ENCODE results near the gene MROH2B. TPM values are rescaled to one million over a fixed set of nuclear protein-coding genes. Genes with fewer than 3 reads are reported as not detected.

The MROH2B gene
- total RNA-seq, 1 experiment from 2014 or later, result not detected

DNA sequence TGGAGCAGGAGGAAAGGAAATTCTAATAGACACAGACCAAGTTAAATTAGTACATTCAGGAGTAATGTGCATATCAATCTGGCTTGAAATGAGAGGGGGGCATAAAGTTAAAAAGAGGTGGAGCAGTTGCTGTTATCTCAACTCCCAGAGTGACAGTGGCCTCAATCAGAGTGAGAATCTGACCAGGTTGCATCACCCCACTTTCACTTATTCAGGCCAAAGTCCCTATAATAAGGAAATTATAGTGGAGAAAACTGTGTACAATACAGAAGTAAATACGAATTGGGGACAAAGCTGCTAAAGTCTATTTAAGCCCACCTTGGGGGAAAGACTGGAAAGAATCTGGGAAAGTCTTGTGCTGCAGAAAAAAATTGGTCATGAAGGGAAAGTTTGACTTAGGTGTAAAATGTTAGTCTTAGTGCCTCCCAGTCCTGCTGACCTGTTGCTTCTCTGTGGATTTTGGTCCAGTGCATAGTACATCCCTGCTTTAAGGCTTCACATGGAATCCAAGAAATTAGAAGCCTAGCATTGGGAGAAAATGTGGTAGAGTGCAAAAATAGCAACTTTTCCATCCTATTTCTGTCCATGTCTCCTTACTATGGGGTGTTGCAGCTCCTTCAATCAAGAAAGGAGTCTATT is 27.9 kb downstream of the MROH2B start:
- no peak for TF ChIP-seq SRF (IDR thresholded peaks at IDR 0.05; ENCODE audit: low read depth)
- no peak for TF ChIP-seq EGR1 (IDR thresholded peaks at IDR 0.05; ENCODE audit: low read depth)
- TF ChIP-seq ZNF274 (IDR thresholded peaks at IDR 0.05; ENCODE audit: low read depth, low read length), result no peak
- no peak for DNase-seq (ENCODE audit: low read depth, low spot score)
- Histone ChIP-seq H3K79me2 (ENCODE audit: insufficient read depth, low read length) (no peaks in the 10 kb centered on the region), H3K9me3 (ENCODE audit: control insufficient read depth in 1 of 2, insufficient read depth in 1 of 2, low read depth in 1 of 2, low read length in 2 of 2) (no peaks in the 10 kb centered on the region), H3K9ac (ENCODE audit: low read length) (no peak overlapping the region), H3K4me1 (ENCODE audit: control insufficient read depth in 1 of 2, insufficient read depth in 2 of 2, low read length in 2 of 2) (no peaks in the 10 kb centered on the region), H3K27ac (ENCODE audit: low read depth, low read length) (no peak overlapping the region), H3K9me2 (ENCODE audit: insufficient read depth) (no peaks in the 10 kb centered on the region), H2AFZ (ENCODE audit: low read depth, low read length, poor library complexity, severe bottlenecking) (no peak overlapping the region), H3K4me2 (ENCODE audit: low read length) (no peak overlapping the region), H4K20me1 (ENCODE audit: insufficient read depth) (no peaks in the 10 kb centered on the region), H3K27me3 (ENCODE audit: insufficient read depth, low read length) (peaks cover 3% of the 10 kb centered on the region; the same call in 1 of the 2 replicates), H3K36me3 (ENCODE audit: control insufficient read depth in 1 of 2, insufficient read depth in 2 of 2, low read length in 2 of 2) (no peaks in the 10 kb centered on the region), H3K4me3 (replicated peaks in 1 of 2; ENCODE audit: low read depth in 1 of 2, low read length in 2 of 2) (no peak overlapping the region)
- intact Hi-C loops (cut with micrococcal nuclease), result no loop called here
- BruUV-seq (replicated peaks), result no TSS peak
- ChIA-PET RAD21 (ENCODE audit: low non-redundant PET in 1 of 2, low total read pairs in 2 of 2, uncharacterized antibody in 2 of 2, unreplicated experiment in 2 of 2) (no interaction called here), POLR2A (no interaction called here), CTCF (no interaction called here)
- ATAC-seq, result no peak

DNA sequence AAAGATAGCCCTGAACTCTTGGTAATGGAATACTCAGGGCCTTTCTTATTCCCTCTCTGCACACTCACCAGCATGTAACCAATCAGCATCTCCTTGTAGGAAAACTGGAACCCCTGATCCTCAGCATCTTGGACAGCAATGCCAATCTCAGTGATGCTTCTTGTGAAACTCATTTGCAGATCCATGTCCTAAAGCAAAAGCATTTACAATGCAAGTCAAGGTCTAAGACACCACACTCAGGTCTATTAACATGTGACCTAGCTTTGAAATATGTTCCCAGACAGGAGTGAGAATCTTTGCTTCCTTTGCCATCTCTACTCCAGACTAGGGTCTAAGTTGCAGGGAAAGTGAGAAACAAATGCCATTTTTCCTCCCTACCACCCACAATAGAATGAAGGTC is 38.2 kb downstream of the MROH2B start:
- Histone ChIP-seq H3K27me3 (ENCODE audit: insufficient read depth, low read length) (no peaks in the 10 kb centered on the region), H3K9me3 (ENCODE audit: control insufficient read depth in 1 of 2, insufficient read depth in 1 of 2, low read depth in 1 of 2, low read length in 2 of 2) (no peaks in the 10 kb centered on the region), H3K4me2 (ENCODE audit: low read length) (no peak overlapping the region), H3K9ac (ENCODE audit: low read length) (no peak overlapping the region), H2AFZ (ENCODE audit: low read depth, low read length, poor library complexity, severe bottlenecking) (no peak overlapping the region), H3K4me1 (ENCODE audit: control insufficient read depth in 1 of 2, insufficient read depth in 2 of 2, low read length in 2 of 2) (no peaks in the 10 kb centered on the region), H4K20me1 (ENCODE audit: insufficient read depth) (no peaks in the 10 kb centered on the region; the same call in 1 of the 2 replicates), H3K9me2 (ENCODE audit: insufficient read depth) (no peaks in the 10 kb centered on the region), H3K79me2 (ENCODE audit: insufficient read depth, low read length) (no peaks in the 10 kb centered on the region), H3K4me3 (replicated peaks in 1 of 2; ENCODE audit: low read depth in 1 of 2, low read length in 2 of 2) (no peak overlapping the region), H3K27ac (ENCODE audit: low read depth, low read length) (no peak overlapping the region), H3K36me3 (ENCODE audit: control insufficient read depth in 1 of 2, insufficient read depth in 2 of 2, low read length in 2 of 2) (no peaks in the 10 kb centered on the region)
- BruUV-seq (replicated peaks), result no TSS peak
- ATAC-seq, result no peak
- ChIA-PET CTCF (no interaction called here), POLR2A (no interaction called here), RAD21 (ENCODE audit: low non-redundant PET in 1 of 2, low total read pairs in 2 of 2, uncharacterized antibody in 2 of 2, unreplicated experiment in 2 of 2) (no interaction called here)
- TF ChIP-seq CEBPB (IDR thresholded peaks at IDR 0.05; ENCODE audit: low read depth), result no peak
- TF ChIP-seq JUND (IDR thresholded peaks at IDR 0.05), result no peak
- no peak for TF ChIP-seq ZFX (IDR thresholded peaks at IDR 0.05)
- TF ChIP-seq RAD21 (IDR thresholded peaks at IDR 0.05; ENCODE audit: low read depth), result no peak
- no peak for TF ChIP-seq EZH2 (IDR thresholded peaks at IDR 0.05)
- TF ChIP-seq, protein P1, sequence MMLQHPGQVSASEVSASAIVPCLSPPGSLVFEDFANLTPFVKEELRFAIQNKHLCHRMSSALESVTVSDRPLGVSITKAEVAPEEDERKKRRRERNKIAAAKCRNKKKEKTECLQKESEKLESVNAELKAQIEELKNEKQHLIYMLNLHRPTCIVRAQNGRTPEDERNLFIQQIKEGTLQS (IDR thresholded peaks at IDR 0.05), result no peak
- no peak for TF ChIP-seq SP1 (IDR thresholded peaks at IDR 0.05; ENCODE audit: low read depth)
- no peak for TF ChIP-seq POLR2AphosphoS5 (IDR thresholded peaks at IDR 0.05; ENCODE audit: low read depth, low read length)
- TF ChIP-seq, protein P2, sequence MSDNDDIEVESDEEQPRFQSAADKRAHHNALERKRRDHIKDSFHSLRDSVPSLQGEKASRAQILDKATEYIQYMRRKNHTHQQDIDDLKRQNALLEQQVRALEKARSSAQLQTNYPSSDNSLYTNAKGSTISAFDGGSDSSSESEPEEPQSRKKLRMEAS (IDR thresholded peaks at IDR 0.05), result no peak
- no peak for TF ChIP-seq CBX3 (IDR thresholded peaks at IDR 0.05; ENCODE audit: low read depth)
- no peak for TF ChIP-seq ELF1 (IDR thresholded peaks at IDR 0.05; ENCODE audit: borderline replicate concordance, low read depth)
- TF ChIP-seq, protein P3, sequence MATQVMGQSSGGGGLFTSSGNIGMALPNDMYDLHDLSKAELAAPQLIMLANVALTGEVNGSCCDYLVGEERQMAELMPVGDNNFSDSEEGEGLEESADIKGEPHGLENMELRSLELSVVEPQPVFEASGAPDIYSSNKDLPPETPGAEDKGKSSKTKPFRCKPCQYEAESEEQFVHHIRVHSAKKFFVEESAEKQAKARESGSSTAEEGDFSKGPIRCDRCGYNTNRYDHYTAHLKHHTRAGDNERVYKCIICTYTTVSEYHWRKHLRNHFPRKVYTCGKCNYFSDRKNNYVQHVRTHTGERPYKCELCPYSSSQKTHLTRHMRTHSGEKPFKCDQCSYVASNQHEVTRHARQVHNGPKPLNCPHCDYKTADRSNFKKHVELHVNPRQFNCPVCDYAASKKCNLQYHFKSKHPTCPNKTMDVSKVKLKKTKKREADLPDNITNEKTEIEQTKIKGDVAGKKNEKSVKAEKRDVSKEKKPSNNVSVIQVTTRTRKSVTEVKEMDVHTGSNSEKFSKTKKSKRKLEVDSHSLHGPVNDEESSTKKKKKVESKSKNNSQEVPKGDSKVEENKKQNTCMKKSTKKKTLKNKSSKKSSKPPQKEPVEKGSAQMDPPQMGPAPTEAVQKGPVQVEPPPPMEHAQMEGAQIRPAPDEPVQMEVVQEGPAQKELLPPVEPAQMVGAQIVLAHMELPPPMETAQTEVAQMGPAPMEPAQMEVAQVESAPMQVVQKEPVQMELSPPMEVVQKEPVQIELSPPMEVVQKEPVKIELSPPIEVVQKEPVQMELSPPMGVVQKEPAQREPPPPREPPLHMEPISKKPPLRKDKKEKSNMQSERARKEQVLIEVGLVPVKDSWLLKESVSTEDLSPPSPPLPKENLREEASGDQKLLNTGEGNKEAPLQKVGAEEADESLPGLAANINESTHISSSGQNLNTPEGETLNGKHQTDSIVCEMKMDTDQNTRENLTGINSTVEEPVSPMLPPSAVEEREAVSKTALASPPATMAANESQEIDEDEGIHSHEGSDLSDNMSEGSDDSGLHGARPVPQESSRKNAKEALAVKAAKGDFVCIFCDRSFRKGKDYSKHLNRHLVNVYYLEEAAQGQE (IDR thresholded peaks at IDR 0.05; ENCODE audit: low read depth), result no peak
- no peak for TF ChIP-seq EGR1 (IDR thresholded peaks at IDR 0.05; ENCODE audit: low read depth)
- intact Hi-C loops (cut with micrococcal nuclease), result no loop called here
- no peak for DNase-seq (ENCODE audit: low read depth, low spot score)

All from HCT116 (cell line).